ENCODE data around the gene HLA-DPB1. TPM values are rescaled to one million over a fixed set of nuclear protein-coding genes. Genes with fewer than 3 reads are reported as not detected.

Gene HLA-DPB1
- total RNA-seq, 3 donors from 2014 or later, result 56.5 to 80.3 (median 58.2) TPM

- TF ChIP-seq POLR2A (IDR thresholded peaks at IDR 0.05) (no peak), POLR2AphosphoS5 (IDR thresholded peaks at IDR 0.05) (no peak)
- TF ChIP-seq, protein P1, sequence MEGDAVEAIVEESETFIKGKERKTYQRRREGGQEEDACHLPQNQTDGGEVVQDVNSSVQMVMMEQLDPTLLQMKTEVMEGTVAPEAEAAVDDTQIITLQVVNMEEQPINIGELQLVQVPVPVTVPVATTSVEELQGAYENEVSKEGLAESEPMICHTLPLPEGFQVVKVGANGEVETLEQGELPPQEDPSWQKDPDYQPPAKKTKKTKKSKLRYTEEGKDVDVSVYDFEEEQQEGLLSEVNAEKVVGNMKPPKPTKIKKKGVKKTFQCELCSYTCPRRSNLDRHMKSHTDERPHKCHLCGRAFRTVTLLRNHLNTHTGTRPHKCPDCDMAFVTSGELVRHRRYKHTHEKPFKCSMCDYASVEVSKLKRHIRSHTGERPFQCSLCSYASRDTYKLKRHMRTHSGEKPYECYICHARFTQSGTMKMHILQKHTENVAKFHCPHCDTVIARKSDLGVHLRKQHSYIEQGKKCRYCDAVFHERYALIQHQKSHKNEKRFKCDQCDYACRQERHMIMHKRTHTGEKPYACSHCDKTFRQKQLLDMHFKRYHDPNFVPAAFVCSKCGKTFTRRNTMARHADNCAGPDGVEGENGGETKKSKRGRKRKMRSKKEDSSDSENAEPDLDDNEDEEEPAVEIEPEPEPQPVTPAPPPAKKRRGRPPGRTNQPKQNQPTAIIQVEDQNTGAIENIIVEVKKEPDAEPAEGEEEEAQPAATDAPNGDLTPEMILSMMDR (IDR thresholded peaks at IDR 0.05), result no peak
- Histone ChIP-seq H3K4me1 (no peaks in the 10 kb centered on the region), H3K27ac (no peak overlapping the region), H3K36me3 (no peaks in the 10 kb centered on the region), H3K4me3 (peak overlapping the region in 1 of 3 donors; percentile 18), H3K9me3 (no peaks in the 10 kb centered on the region), H3K27me3 (no peaks in the 10 kb centered on the region)
- intact Hi-C loops (cut with DNase I; ENCODE audit: low total_unique reads), result loop anchor here (5.0 kb wide), 1 partner anchor 334 kb away; no protein-coding TSS in a partner anchor
- DNase-seq (ENCODE audit: low spot score in 2 of 2), result no peak
Observed at GRCh38 chr6:33071569-33071968, 4.2 kb upstream of the HLA-DPB1 start.

GRCh38 chr6:33072508-33073100 lies 3.2 kb upstream of the HLA-DPB1 start:
- TF ChIP-seq, protein P1 (IDR thresholded peaks at IDR 0.05), result no peak
- TF ChIP-seq POLR2A (IDR thresholded peaks at IDR 0.05), result no peak
- no peak for TF ChIP-seq POLR2AphosphoS5 (IDR thresholded peaks at IDR 0.05)
- Histone ChIP-seq H3K4me3 (peak overlapping the region; percentile 12 to 49 (median 24)), H3K27ac (no peak overlapping the region)

DNA sequence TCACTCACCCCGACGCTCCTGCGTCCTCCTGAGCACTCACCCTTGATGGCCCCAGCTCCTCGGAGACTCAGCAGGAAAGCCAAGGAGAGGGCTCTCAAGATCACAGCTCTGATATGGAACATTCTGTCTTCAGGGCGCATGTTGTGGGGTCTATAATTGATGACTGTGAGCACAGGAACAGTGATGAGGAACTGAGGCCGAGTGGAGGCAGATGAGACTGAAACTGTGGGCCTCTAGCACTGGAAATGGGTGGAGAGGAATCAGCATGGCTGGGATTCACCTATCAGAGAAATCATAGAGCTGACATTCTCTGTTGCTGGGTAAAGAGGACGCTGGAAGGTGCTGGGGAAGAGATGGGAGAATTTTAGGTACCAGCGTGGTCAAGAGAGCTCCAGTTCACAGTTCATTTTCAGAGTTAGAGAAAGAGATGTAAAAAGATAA lies 2.3 kb upstream of the HLA-DPB1 start, which contains the start of gene HLA-DPA1:
HLA-DPA1 (minus strand) TSS at position 219 of the 441 bp plus-strand sequence.
- intact Hi-C loops (cut with DNase I; ENCODE audit: low total_unique reads), result loop anchor here (5.0 kb wide), 1 partner anchor 336 kb away; no protein-coding TSS in a partner anchor
- peak within 1 kb of the TSS; percentile 12 to 49 (median 24) for H3K4me3 ChIP-seq
- DNase-seq (ENCODE audit: low spot score in 2 of 2), result no peak
- peak within 1 kb of the TSS in 1 of 2 donors; percentile 20 for H3K27ac ChIP-seq
- peak in 2 of 3 donors; percentile 24 to 45 for TF ChIP-seq POLR2AphosphoS5 (IDR thresholded peaks at IDR 0.05)
- TF ChIP-seq POLR2A (IDR thresholded peaks at IDR 0.05), result no peak
- no peaks in the 10 kb centered on the region for H3K4me1 ChIP-seq
- no peaks in the 10 kb centered on the region for H3K36me3 ChIP-seq
- H3K27me3 ChIP-seq, result no peaks in the 10 kb centered on the region
- no peaks in the 10 kb centered on the region for H3K9me3 ChIP-seq

More at GRCh38 chr6:33072508-33073100, 3.2 kb upstream of the HLA-DPB1 start:
- Histone ChIP-seq H3K27me3 (no peaks in the 10 kb centered on the region), H3K9me3 (no peaks in the 10 kb centered on the region), H3K4me1 (no peaks in the 10 kb centered on the region), H3K36me3 (no peaks in the 10 kb centered on the region)
- no peak for DNase-seq (ENCODE audit: low spot score in 2 of 2)
- intact Hi-C loops (cut with DNase I; ENCODE audit: low total_unique reads), result loop anchor here (5.0 kb wide), 1 partner anchor 335 kb away; no protein-coding TSS in a partner anchor

DNA sequence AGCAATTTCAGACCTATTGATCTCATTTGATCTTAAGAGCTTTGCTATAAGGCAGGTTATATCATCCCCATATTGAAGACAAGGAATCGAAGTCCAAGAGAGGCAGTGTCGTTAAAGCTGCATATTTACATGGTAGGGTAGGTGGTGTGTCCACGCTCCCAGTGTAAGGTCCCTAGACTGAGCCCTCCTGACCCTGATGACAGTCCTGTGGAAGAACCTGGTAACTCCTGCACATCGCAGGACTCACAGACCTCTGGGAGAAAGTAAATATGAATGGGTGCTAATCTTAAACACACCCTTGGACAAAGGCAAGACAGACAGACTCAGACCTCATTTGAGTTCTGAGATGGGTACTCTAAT lies 602 bp upstream of the HLA-DPB1 start:
- H3K9me3 ChIP-seq, result no peaks in the 10 kb centered on the region
- TF ChIP-seq POLR2AphosphoS5 (IDR thresholded peaks at IDR 0.05) (no peak), POLR2A (IDR thresholded peaks at IDR 0.05) (no peak)
- TF ChIP-seq, protein P1 (IDR thresholded peaks at IDR 0.05), result no peak
- H3K4me1 ChIP-seq, result no peaks in the 10 kb centered on the region
- DNase-seq (ENCODE audit: low spot score in 2 of 2), result no peak
- H3K27me3 ChIP-seq, result no peaks in the 10 kb centered on the region
- peak overlapping the region; percentile 34 to 75 for H3K27ac ChIP-seq
- H3K4me3 ChIP-seq, result no peak overlapping the region
- no peaks in the 10 kb centered on the region for H3K36me3 ChIP-seq
- intact Hi-C loops (cut with DNase I; ENCODE audit: low total_unique reads), result no loop called here

- H3K9me3 ChIP-seq, result no peaks in the 10 kb centered on the region
- peak overlapping the region; percentile 31 to 55 (median 33) for H3K4me3 ChIP-seq
- H3K27ac ChIP-seq, result peak overlapping the region in 1 of 2 donors; percentile 48
- no peaks in the 10 kb centered on the region for H3K27me3 ChIP-seq
- no peak for DNase-seq (ENCODE audit: low spot score in 2 of 2)
- H3K36me3 ChIP-seq, result no peaks in the 10 kb centered on the region
- no peaks in the 10 kb centered on the region for H3K4me1 ChIP-seq
- intact Hi-C loops (cut with DNase I; ENCODE audit: low total_unique reads), result no loop called here
- TF ChIP-seq POLR2AphosphoS5 (IDR thresholded peaks at IDR 0.05) (no peak), POLR2A (IDR thresholded peaks at IDR 0.05) (no peak)
- TF ChIP-seq, protein P1 (IDR thresholded peaks at IDR 0.05), result no peak
Observed at GRCh38 chr6:33076406-33076934, 680 bp downstream of the HLA-DPB1 start.
